Neutrophil (primary cell): ENCODE measurements around the gene ABCA7.

ENCODE experiments used
- H3K27ac ChIP-seq: fragments of 200-600 bp; sonication (generic); 2 replicates; pipeline ENCODE4 v1.5.1; 2016; ENCODE audit warnings: mild to moderate bottlenecking, moderate library complexity
- H3K27me3 ChIP-seq: fragments of 200-600 bp; sonication (generic); 2 replicates; pipeline ENCODE4 v1.6.0; 2016; ENCODE audit warnings: mild to moderate bottlenecking
- H3K36me3 ChIP-seq: fragments of 200-600 bp; sonication (generic); 2 replicates; pipeline ENCODE4 v1.5.1; 2017
- H3K4me1 ChIP-seq, 2 experiments: fragments of 200-600 bp in 1 of 2; sonication (generic) in 1 of 2; 1 replicate in 1 of 2; 2 replicates in 1 of 2; pipeline versions ENCODE4 v1.5.1 to v1.6.1; 2013 to 2016; ENCODE audit warnings: low read depth in 1 of 2, low read length in 1 of 2, mild to moderate bottlenecking in 1 of 2, moderate library complexity in 1 of 2; ENCODE audit not compliant: control insufficient read depth in 1 of 2, insufficient read depth in 1 of 2
- H3K4me3 ChIP-seq, 2 experiments: fragments of 200-600 bp in 1 of 2; sonication (generic) in 1 of 2; 1 replicate in 1 of 2; 2 replicates in 1 of 2; pipeline ENCODE4 v1.5.1; 2013 to 2016; ENCODE audit warnings: low read depth in 1 of 2, low read length in 1 of 2, mild to moderate bottlenecking in 1 of 2, moderate library complexity in 1 of 2
- H3K9me3 ChIP-seq: fragments of 200-600 bp; sonication (generic); 2 replicates; pipeline ENCODE4 v1.5.1; 2016
- TF ChIP-seq, protein P1 (sequence below): fragments of 200-600 bp; sonication (generic); IDR thresholded peaks from 2 replicates; pipeline ENCODE4 v1.5.1; 2016; ENCODE audit warnings: antibody characterized with exemption

ABCA7 gene

DNA sequence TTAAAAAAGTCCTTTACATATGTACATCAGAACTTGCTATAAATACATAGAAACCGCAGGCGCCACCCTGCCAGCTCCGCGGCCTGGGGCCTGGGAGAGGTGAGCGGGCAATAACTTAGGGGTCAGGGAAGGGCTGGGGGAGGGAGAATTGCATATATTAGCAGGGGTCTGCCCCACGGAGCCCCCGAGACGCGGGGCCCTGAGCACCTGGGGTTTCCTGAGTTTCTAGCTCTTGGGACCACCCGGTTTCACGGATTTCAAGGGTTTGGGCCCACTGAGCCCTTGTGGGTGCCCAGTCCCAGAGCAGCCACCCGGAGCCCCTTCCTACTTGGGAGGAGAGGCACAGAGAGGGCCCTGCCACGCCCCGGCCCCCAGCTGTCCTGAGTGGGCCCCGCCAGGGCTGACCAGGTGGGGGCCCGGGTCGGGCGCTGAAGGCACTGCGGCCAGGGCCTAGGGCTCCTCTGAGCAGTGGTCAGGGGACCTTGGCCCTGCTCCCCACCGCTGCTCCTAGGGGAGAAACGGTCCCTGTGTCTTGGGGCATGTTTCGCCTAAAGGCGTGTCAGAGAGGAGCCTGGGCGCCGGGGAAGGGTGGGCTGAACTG, 67.9 kb downstream of the ABCA7 start:
- Histone ChIP-seq H3K4me3 (no peak overlapping the region), H3K27me3 (no peaks in the 10 kb centered on the region), H3K36me3 (peaks cover 68% of the 10 kb centered on the region), H3K4me1 (peaks cover 33 to 42% of the 10 kb centered on the region in 2 experiments), H3K9me3 (no peaks in the 10 kb centered on the region), H3K27ac (no peak overlapping the region)
- TF ChIP-seq, protein P1, sequence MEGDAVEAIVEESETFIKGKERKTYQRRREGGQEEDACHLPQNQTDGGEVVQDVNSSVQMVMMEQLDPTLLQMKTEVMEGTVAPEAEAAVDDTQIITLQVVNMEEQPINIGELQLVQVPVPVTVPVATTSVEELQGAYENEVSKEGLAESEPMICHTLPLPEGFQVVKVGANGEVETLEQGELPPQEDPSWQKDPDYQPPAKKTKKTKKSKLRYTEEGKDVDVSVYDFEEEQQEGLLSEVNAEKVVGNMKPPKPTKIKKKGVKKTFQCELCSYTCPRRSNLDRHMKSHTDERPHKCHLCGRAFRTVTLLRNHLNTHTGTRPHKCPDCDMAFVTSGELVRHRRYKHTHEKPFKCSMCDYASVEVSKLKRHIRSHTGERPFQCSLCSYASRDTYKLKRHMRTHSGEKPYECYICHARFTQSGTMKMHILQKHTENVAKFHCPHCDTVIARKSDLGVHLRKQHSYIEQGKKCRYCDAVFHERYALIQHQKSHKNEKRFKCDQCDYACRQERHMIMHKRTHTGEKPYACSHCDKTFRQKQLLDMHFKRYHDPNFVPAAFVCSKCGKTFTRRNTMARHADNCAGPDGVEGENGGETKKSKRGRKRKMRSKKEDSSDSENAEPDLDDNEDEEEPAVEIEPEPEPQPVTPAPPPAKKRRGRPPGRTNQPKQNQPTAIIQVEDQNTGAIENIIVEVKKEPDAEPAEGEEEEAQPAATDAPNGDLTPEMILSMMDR, result no peak

DNA sequence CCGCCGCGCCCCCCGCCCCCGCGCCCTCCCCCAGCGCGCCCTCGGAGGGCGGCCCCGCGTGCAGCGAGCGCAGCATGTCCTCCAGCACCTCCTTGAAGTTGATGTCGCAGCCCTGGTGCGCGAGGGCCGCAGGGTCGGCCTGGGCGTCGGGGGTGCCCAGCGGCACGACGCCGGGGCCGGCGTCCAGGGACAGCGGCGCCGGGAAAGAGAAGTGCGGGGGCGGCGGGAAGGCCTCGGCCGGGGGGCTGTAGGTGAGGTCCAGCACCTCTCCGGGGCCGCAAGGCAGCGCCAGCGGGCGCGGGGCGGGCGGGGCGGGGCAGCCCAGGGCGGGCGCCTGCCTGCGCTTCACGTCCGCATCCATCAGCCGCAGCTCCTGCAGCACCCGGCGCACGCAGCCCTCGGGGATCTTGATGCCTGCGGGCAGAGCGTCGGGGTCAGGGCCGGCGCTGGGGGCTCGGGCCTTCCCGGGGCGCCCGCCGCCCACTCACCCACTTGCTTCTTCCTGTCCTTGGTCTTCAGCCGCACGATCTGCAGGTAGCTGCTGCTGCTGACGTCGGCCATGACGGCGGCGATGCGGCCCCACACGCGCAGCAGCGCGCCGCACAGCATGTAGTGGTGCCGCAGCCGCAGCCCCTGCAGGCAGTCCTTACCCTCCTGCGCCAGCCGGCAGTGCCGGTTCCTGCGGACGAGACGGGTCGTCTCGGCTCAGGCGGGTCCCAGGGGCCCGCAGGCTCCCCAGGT, 68.6 kb downstream of the ABCA7 start:
- Histone ChIP-seq H3K27ac (no peak overlapping the region), H3K27me3 (no peaks in the 10 kb centered on the region), H3K4me1 (peaks cover 28 to 39% of the 10 kb centered on the region in 2 experiments), H3K36me3 (peaks cover 75% of the 10 kb centered on the region), H3K4me3 (no peak overlapping the region), H3K9me3 (no peaks in the 10 kb centered on the region)
- TF ChIP-seq, protein P1, result no peak

DNA sequence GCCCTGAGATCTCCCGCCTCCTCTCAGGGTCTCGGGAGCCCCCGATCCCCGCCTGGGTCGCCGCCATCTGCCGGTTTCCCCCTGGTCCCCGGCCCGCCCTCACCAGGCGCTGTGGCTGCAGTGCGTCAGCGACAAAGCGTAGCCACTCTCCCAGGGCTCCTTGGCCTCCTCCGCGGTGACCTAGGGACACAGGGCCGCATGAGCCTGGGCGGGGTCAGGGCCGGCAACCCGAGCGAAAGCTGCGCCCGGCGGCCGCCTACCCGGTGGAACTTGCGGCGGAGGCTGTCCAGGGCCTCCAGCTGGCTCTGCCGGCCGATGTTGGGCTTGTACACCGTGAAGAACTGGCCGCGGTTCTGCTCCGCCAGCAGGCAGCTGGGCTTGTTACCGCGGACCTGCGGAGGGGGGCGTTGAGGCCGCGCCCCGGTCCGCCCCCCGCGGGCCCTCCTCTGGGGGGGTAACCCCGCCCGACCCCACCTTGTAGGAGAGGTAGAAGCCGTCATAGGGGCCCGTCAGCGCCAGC, 69.2 kb downstream of the ABCA7 start:
- TF ChIP-seq, protein P1, result no peak
- Histone ChIP-seq H3K36me3 (peaks cover 82% of the 10 kb centered on the region), H3K27ac (no peak overlapping the region), H3K4me3 (no peak overlapping the region), H3K9me3 (no peaks in the 10 kb centered on the region), H3K4me1 (peaks cover 32 to 40% of the 10 kb centered on the region in 2 experiments), H3K27me3 (no peaks in the 10 kb centered on the region)

DNA sequence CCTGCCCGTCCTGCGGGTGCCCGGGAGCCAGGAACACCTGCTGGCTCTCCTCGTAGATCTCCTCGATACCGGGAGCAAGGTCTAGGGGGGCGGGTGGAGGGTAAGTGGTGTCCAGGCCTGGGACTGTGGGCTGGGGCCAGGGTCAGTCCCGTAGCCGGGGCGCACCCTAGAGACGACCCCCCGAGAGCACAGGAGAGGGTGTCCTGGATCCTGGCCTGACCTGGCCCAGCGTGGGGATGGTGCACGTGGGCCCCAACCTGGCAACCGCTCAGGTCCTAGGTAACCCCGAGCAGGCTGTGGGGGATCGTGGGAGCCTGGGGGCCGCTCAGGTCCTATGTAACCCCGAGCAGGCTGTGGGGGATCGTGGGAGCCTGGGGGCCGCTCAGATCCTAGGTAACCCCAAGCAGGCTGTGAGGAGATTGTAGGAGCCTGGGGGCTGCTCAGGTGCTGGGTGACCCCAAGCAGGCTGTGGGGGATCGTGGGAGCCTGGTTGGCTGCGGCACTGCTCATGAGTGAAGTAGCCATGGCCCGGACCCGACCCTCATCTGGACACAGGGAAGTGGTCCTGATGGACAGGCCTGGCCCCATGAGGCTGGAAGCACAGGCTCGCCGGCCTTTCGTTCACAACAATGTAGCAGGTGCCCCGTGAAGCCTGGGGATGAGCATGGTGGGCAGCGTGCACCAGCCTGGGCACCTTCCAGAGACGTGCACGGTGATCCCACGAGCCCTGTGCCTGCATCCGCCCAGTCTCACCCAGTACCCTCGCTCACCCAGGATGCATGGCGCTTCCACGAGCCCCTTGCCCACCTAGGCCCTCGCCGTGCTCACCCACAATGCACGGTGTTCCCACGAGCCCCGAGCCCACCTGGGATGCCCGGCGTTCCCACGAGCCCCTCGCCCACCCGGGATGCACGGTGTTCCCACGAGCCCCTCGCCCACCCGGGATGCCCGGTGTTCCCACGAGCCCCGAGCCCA, 70.1 kb downstream of the ABCA7 start:
- Histone ChIP-seq H3K36me3 (peaks cover 90% of the 10 kb centered on the region), H3K27me3 (no peaks in the 10 kb centered on the region), H3K4me3 (no peak overlapping the region), H3K4me1 (peaks cover 29 to 34% of the 10 kb centered on the region in 2 experiments), H3K9me3 (no peaks in the 10 kb centered on the region), H3K27ac (no peak overlapping the region)
- TF ChIP-seq, protein P1, result no peak

DNA sequence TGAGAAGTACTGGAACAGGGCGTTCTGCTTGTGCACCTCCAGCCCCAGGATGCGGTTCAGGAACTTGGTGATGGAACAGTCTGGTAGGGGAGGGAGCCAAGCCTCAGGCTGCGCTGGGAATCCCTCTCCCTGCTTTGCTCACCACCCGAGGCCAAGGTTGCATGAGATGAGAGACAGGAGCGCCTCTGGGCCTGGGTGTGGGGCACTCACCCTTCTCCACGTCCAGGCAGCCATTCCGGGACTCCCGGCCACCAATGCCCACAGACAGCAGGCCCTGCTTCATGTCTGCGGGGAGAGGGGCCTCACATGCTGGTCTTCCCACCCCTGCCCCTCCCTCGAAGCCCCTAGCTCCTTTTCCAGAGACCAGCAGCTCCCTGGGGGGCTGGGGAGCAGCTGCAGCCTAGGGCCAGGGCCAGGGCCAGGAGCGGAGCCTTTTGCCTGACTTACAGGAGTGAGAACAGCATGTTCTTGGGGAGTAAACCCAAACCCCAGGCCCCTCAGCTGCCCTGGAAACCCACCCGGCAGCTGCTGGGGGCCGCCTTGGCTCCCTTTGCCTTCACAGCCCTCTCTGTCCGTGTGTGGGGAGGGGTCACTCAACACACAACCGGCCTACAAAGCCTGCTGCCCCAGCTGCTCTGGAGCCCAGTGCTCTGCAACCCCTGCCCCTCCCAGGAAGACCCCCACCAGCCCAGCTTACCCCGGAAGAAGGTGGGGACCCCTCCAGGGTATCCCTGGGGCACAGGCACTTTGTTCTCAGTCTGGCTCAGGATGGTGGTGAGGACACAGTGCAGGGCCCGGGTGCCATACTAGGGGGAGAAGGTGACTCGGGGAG, 71.1 kb downstream of the ABCA7 start:
- Histone ChIP-seq H3K27me3 (no peaks in the 10 kb centered on the region), H3K4me3 (no peak overlapping the region), H3K9me3 (no peaks in the 10 kb centered on the region), H3K4me1 (peaks cover 19 to 24% of the 10 kb centered on the region in 2 experiments), H3K27ac (peak overlapping the region; percentile 13), H3K36me3 (peaks cover 100% of the 10 kb centered on the region)
- TF ChIP-seq, protein P1, result no peak
